ENCODE data around the gene IRF2.

The IRF2 gene

DNA sequence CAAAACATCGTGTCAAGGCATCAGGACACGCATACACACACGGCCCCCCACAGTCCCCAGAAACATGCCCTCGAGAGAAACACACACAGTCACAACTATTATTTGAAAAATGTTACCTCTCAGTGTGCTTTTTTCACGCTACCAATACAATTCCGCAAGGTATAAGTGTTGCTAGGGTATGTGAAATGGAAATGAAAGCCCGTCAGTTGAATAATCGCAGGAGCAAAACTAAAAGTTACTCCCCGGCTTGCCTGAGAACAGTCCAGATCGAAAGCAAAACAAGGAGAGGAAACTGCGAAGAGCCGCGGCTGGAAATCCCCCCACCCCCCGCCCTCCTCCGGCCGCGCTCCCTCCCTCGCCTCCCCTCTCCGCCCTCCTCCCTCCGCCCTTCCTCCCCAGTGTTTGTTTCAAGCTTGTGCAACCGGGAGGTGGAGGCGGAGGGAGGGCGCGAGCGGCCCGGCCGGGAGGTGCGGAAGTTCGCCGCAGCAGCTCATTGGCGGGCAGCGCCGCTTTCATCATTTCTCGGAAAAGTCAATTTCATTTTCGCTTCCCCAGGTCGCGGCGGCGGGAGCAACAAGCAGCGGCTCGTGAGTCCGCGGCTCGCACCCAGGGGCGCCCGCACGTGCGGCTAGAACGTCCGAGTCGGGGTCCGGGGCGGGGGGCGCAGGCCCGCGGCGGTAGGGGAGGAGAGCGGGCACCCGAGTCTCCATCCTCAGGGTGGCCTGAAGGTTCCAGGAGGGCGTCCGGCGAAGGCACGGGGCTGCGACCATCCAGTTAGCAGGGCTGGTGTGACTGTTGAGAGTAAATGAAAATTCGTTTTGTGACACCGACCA lies at the start of gene IRF2:
TSS of gene IRF2 (minus strand) at position 288 of the 833 bp plus-strand sequence. CDS start 45,486 bp downstream, outside the sequence.
- peak; percentile 76 for DNase-seq

GRCh38 chr4:184515606-184516005 lies 41.3 kb upstream of the IRF2 start:
- no peak for DNase-seq

GRCh38 chr4:184514121-184514988 lies 40.0 kb upstream of the IRF2 start:
- DNase-seq, result no peak

DNA sequence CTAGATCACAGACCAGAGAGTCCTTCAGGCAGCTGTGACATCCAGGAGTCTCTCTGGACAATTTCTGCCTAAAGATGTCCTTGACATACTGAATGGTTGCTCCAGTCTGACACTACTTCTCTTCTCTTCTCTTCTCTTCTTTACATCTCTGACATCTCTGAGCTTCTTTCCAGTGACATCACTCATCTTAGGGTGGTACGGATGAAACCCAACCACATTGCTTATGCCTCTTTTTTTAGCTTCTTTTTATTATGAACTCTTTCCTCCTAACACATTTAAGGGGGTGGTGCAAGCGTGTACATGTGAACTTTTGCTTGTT lies 39.4 kb upstream of the IRF2 start:
- no peak for DNase-seq

DNA sequence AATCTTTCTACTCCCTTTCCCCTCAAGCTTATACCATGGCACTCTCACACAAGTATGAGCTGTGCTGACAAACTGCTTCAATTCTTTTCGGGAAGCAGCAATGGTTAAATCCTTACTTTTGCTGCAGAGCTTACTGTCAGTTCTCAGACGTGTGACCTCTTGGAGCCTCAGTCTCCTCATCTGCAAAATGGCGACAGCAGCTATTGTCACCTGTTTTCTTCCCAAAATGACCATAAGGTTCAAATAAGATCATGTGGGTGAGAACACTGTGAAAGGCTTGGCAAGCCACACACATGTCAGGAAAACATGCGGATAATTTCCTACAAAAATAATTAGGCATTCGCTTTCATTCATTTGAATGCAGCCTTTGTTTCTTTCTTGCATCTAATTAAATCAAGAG lies 36.8 kb upstream of the IRF2 start:
- no peak for DNase-seq

GRCh38 chr4:184510401-184510800 lies 36.1 kb upstream of the IRF2 start:
- DNase-seq, result no peak

- no peak for DNase-seq
Observed at GRCh38 chr4:184506527-184507121, 32.3 kb upstream of the IRF2 start.

DNA sequence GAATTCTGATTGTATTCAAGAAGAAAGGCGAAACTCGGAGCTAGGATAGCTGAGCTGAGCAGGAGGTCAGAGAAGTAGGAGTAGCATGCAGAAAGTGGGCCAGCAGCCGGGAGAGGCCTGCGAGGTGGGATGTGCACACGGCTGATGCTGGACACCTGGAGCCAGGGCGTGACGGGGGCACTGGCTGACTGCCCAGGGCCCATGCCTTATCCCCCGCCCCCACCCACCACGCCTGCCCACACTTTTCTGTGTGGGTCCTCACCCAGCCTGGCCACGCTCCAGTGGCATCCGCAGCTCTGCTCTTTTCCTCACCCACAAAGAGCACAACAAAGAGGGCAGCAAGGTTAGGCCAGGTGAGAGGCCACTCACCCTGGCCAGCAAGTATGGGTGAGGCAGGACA lies 30.0 kb upstream of the IRF2 start:
- DNase-seq, result no peak

DNA sequence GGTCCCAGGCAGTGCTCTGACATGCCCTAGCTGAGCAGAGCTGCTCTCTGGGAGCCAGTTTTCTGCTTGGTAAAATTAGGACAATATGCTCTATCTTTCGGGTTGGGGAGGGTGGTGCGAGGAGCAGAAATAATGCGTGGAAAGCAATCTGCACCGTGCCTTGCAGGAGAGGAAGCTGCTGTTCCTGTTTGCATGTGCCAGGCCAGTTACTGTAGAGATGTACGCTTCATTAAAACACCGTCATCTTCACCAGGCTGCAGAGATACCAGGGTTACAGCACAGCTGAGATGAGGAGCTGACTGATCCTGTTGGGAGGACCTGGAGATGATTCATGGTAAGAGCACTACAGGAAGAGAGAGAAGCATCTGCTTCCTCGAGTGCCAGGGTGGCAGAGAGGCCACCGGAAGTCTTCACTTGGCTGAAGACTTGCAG lies 29.5 kb upstream of the IRF2 start:
- DNase-seq, result no peak

DNA sequence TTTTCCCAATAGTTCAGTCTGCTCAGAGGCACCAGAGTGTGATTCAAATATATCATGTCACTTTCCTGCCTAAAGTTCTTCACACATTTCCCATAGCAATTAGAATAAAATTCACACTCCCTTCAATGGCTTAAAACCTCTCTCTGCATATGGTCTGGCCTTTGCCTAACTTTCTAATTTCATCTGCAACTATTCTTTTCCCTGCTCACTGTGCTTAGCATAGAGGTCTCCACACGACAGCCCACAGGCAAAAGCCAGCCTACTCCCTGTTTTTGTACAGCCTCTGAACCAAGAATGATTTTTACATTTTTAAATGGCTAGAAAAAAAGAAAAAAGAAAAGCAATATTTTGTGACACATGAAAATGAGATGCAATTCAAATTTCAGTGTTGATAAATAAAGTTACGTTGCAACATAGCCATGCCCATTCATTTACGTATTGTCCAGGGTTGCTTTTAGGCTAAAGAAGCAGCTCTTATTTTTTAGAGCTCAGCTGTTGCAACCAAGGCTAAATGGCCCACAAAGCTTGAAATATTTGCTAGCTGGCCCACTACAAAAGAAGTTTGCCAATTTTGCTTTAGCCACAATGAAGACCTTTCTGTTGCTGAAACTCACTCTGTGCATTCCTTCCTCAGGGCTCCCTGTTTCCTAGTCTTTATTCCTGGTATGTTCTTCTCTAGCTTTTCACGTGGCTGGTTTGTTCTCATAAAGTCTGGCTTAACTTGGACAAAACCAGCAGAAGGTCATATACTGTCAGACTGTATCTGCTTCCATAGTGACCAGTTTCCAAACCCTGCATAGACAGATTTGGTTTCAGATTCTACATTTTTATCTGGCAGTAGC lies 26.6 kb upstream of the IRF2 start:
- DNase-seq, result no peak

DNA sequence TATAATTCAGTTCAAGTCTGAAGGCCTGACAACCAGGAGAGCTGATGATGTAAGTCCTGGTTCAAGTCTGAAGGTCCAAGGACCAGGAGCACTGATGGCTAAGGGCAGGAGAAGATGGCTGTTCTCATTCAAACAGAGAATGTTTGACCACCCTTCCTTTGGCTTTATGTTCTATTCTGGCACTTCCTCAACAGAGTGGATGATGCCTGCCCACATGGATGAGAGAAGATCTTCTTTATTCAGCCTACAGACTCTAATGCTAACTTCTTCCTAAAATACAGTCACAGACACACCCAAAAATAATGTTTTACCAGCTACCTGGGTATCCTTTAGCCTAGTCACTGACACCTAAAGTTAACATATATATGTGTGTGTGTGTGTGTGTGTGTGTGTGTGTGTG lies 25.6 kb upstream of the IRF2 start:
- DNase-seq, result no peak

GRCh38 chr4:184498598-184498997 lies 24.2 kb upstream of the IRF2 start:
- no peak for DNase-seq

DNA sequence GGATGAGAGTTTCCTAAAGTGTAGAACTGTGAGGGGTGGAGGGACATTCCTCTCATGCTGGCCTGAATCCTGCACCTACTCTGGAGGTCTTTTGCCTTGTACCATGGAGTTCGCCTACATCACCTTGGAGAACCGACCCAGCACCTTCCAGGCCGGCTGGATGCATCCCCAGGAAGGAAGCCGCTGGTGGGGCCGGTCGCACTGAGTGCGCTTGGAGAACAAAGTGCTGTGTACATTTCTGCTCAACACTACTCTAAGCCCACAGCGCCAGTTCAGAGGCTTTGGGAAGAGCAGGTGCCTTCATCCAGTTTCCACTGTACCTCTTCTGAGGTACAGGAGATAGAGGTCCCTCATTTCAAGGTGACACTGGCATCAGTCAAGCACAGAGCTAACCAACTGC lies 15.4 kb upstream of the IRF2 start:
- no peak for DNase-seq

DNA sequence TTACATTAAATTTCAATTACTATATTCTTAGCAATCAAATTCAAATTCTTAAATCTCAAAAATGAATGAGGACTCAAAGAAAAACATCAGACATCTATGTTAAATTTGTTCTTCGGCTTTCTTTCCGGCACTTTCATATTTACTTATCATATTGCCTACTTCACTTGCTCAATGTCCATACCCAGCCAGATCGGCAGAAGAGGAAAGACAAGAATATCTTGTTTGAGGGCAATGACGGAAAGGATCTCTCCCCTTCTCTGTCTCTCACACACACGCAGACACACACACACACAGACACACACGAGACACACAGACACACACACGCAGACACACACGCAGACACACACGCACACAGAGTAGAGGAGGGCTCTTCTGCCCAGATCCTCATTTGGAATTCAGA lies 13.2 kb upstream of the IRF2 start:
- DNase-seq, result no peak

- no peak for DNase-seq
Observed at GRCh38 chr4:184485279-184485678, 10.9 kb upstream of the IRF2 start.

- DNase-seq, result no peak
Observed at GRCh38 chr4:184481544-184481943, 7.2 kb upstream of the IRF2 start.

GRCh38 chr4:184479516-184479950 lies 5.2 kb upstream of the IRF2 start:
- no peak for DNase-seq

GRCh38 chr4:184477201-184477999 lies 3.0 kb upstream of the IRF2 start:
- DNase-seq, result no peak

GRCh38 chr4:184476695-184477094 lies 2.3 kb upstream of the IRF2 start:
- no peak for DNase-seq

GRCh38 chr4:184475498-184475897 lies 1.1 kb upstream of the IRF2 start:
- no peak for DNase-seq

DNA sequence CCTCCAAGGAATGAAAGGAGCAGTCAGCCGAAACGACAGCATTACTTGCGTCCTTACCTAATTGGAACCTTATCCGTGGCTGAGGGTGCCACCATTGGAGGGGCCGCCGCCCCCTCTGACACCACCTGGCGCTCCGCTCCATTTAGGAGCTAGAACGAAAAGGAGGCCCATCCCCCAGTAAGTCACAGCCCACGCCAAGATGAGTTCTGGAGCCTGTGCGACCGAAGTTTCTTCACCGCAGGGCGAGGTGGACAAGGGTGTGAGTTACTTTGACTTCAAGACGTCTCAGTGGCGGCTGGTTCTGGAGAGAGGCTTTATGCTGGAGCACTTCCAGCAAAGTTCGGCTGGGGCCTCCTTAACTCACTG lies 729 bp upstream of the IRF2 start:
- no peak for DNase-seq
